ENCODE data around the gene ATF7.

The ATF7 gene

DNA sequence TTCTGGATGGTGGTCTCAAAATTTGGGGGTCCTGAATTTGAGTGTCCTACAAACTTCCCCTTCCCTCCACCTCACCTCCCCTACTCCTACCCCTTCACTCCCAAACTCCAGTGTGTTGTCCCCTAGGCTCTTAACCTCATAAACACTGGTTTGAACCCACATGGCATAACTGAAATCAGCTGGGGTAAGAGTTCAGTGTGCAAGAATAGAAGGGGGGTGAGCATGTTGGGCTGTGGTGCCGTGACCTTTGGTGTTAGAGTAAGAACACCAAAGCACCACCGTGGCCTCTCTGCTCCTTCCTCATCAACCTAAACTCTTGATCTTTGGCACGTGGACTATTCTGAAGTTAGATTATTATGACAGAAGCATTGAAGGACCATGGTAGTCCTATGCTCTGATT, 163.2 kb downstream of the ATF7 start:
- H3K4me3 ChIP-seq (ENCODE audit: low read length), result no peak overlapping the region
- TF ChIP-seq ZNF274 (IDR thresholded peaks at IDR 0.05; ENCODE audit: low read depth, low read length), result no peak

DNA sequence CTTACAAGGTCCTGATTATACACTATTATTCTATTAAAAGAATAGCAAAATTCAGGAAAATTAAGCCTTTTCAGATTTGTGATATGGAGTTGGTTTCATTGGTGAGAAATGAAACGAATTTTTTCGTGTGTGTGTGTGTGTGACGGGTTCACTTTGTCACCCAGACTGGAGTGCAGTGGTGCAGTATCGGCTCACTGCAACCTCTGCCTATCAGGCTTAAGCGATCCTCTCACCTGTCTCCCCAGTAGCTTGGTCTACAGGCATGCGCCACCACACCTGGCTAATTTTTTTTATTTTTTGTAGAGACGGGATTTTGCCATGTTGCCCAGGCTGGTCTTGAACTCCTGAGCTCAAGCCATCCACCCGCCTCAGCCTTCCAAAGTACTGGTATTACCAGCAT, 164.6 kb downstream of the ATF7 start:
- no peak overlapping the region for H3K4me3 ChIP-seq (ENCODE audit: low read length)
- no peak for TF ChIP-seq ZNF274 (IDR thresholded peaks at IDR 0.05; ENCODE audit: low read depth, low read length)

DNA sequence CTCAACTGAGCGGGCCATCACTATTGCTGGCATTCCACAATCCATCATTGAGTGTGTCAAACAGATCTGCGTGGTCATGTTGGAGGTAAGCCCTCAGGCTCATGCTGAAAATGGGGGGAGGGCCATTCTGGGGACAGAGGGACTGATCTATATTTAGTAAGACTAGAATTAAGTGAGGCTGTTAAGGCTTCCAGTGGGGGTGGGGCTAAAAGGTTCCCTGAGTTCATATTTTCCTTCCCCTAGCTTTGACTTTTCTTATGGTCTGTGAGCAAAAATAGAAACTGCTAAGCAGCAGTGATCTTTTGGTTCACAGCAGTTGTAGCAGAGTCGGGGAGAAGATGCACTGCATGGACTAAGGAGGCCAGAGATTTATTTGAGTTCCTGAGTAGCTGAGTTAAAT, 165.1 kb downstream of the ATF7 start:
- H3K4me3 ChIP-seq (ENCODE audit: low read length), result no peak overlapping the region
- TF ChIP-seq ZNF274 (IDR thresholded peaks at IDR 0.05; ENCODE audit: low read depth, low read length), result no peak

DNA sequence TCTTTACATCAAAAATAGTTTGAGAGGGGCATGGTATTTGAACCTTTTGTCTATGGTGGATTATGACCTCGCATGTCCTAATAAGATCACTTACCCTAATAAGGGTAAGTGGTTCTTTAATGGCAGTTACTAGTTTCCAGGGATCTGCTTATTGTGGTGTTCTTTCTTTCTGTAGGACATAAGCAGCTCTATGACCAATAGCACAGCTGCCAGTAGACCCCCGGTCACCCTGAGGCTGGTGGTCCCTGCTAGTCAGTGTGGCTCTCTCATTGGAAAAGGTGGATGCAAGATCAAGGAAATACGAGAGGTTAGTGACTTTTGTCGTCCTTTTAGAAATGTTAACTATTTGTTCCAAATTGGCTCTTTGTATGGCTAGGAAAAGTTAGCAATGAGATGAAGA, 167.1 kb downstream of the ATF7 start:
- TF ChIP-seq ZNF274 (IDR thresholded peaks at IDR 0.05; ENCODE audit: low read depth, low read length), result no peak
- no peak overlapping the region for H3K4me3 ChIP-seq (ENCODE audit: low read length)
